Tibial nerve (tissue), 4 donors: ENCODE results near the gene ITGA2. TPM values are rescaled to one million over a fixed set of nuclear protein-coding genes. Genes with fewer than 3 reads are reported as not detected.

Experiments
- DNase-seq, 2 donors: peaks; one replicate each; pipeline ENCODE4 v3.0.0-alpha.2; 2019; ENCODE audit warnings: low spot score in 2 of 2
- H3K27ac ChIP-seq, 4 donors: fragments of 200-600 bp; sonication (generic) in 3 of 4; one replicate each; pipeline ENCODE4 v1.5.1; 2017 to 2019; ENCODE audit warnings: mild to moderate bottlenecking in 1 of 4
- H3K27me3 ChIP-seq, 2 donors: fragments of 200-600 bp; sonication (generic) in 1 of 2; one replicate each; pipeline versions ENCODE4 v1.5.1 to v1.6.0; 2017 to 2019
- H3K36me3 ChIP-seq, 3 donors: fragments of 200-600 bp; sonication (generic); one replicate each; pipeline ENCODE4 v1.5.1; 2018 to 2019
- H3K4me1 ChIP-seq, 4 donors: fragments of 200-600 bp; sonication (generic) in 3 of 4; one replicate each; pipeline ENCODE4 v1.5.1; 2017 to 2019
- H3K4me3 ChIP-seq, 4 donors: fragments of 200-600 bp; sonication (generic) in 3 of 4; one replicate each; pipeline ENCODE4 v1.5.1; 2017 to 2019; ENCODE audit warnings: mild to moderate bottlenecking in 1 of 4, moderate library complexity in 1 of 4
- H3K9me3 ChIP-seq, 4 donors: fragments of 200-600 bp; sonication (generic) in 3 of 4; one replicate each; pipeline ENCODE4 v1.5.1; 2017 to 2019
- CTCF ChIP-seq, 5 experiments: fragments of 200-600 bp in 3 of 5; fragments of 450-650 bp in 2 of 5; sonication (generic) in 3 of 5; IDR thresholded peaks; one replicate each; pipeline ENCODE4 v1.5.1; 2016 to 2019; ENCODE audit warnings: antibody characterized with exemption in 5 of 5, mild to moderate bottlenecking in 3 of 5, moderate library complexity in 2 of 5
- EP300 ChIP-seq, 2 donors: sonication (generic); formaldehyde crosslinking; IDR thresholded peaks; one replicate each; pipeline ENCODE4 v1.6.1; 2017; ENCODE audit warnings: antibody characterized with exemption in 2 of 2, mild to moderate bottlenecking in 1 of 2
- POLR2A ChIP-seq, 2 donors: fragments of 450-650 bp; IDR thresholded peaks; one replicate each; pipeline ENCODE4 v1.6.1; 2017; ENCODE audit warnings: antibody characterized with exemption in 2 of 2, mild to moderate bottlenecking in 2 of 2, moderate library complexity in 2 of 2
- WGBS, 2 donors: methylation state at CpG; one replicate each; pipeline ENCODE4 v1.1.5; 2018; 5-methylcytosine and 5-hydroxymethylcytosine counted together
- total RNA-seq, 4 donors: library from RNA; depleted of rRNA; stranded (reverse); fragments of >200 nt; gene quantifications; one replicate each; pipeline ENCODE4 v1.1.0, GENCODE V29; 2016

ITGA2 gene
- total RNA-seq, 4 donors from 2014 or later: 3.7 to 6.1 (median 5.4) TPM

GRCh38 chr5:53112909-53113308, 123.8 kb downstream of the ITGA2 start:
- 92 to 93% methylated on average over 3 of the region's 3 CpGs for WGBS, 2 donors
- TF ChIP-seq EP300 (IDR thresholded peaks at IDR 0.05) (no peak), CTCF (IDR thresholded peaks at IDR 0.05) (no peak), POLR2A (IDR thresholded peaks at IDR 0.05) (no peak)
- no peak overlapping the region for H3K4me3 ChIP-seq
- H3K27me3 ChIP-seq: no peaks in the 10 kb centered on the region
- no peaks in the 10 kb centered on the region for H3K36me3 ChIP-seq
- DNase-seq: no peak
- no peak overlapping the region for H3K27ac ChIP-seq
- no peaks in the 10 kb centered on the region for H3K9me3 ChIP-seq
- H3K4me1 ChIP-seq: peaks cover 0 to 20% (median 3%) of the 10 kb centered on the region in 4 donors

DNA sequence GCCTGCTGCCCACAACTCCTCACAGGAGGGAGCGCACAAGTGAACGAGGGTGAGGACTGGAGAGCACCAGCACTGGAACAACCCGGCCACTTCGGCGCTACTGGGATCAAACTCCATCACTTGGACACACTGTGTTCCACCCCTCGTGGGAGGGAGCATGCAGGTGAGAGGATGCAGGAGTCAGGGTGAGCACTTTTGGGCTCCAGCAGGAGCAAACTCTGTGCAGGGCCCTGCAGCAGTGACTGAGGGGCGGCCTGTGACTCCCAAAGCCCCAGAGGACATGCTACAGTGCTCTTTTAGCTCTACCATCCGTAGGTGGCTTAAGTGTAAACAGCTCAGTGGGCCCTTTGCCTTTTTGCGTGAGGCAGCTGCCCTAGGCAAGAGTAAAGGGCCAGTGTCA, 124.8 kb downstream of the ITGA2 start:
- H3K36me3 ChIP-seq: no peaks in the 10 kb centered on the region
- no peaks in the 10 kb centered on the region for H3K9me3 ChIP-seq
- TF ChIP-seq EP300 (IDR thresholded peaks at IDR 0.05) (no peak), POLR2A (IDR thresholded peaks at IDR 0.05) (no peak), CTCF (IDR thresholded peaks at IDR 0.05) (no peak)
- H3K27ac ChIP-seq: no peak overlapping the region
- H3K4me1 ChIP-seq: peaks cover 0 to 12% (median 0%) of the 10 kb centered on the region in 4 donors
- no peak overlapping the region for H3K4me3 ChIP-seq
- H3K27me3 ChIP-seq: no peaks in the 10 kb centered on the region
- 79 to 83% methylated on average over 8 to 9 of the region's 9 CpGs for WGBS, 2 donors
- DNase-seq: no peak

- H3K27me3 ChIP-seq: no peaks in the 10 kb centered on the region
- TF ChIP-seq CTCF (IDR thresholded peaks at IDR 0.05) (no peak), EP300 (IDR thresholded peaks at IDR 0.05) (no peak), POLR2A (IDR thresholded peaks at IDR 0.05) (no peak)
- no peak overlapping the region for H3K27ac ChIP-seq
- no peak for DNase-seq
- no peaks in the 10 kb centered on the region for H3K36me3 ChIP-seq
- H3K4me1 ChIP-seq: peaks cover 0 to 11% (median 0%) of the 10 kb centered on the region in 4 donors
- no peaks in the 10 kb centered on the region for H3K9me3 ChIP-seq
- no peak overlapping the region for H3K4me3 ChIP-seq
These were observed 125.8 kb downstream of the ITGA2 start for GRCh38 chr5:53114988-53115387.

- DNase-seq: no peak
- TF ChIP-seq POLR2A (IDR thresholded peaks at IDR 0.05): no peak
- TF ChIP-seq CTCF (IDR thresholded peaks at IDR 0.05): no peak
- no peak for TF ChIP-seq EP300 (IDR thresholded peaks at IDR 0.05)
- no peak overlapping the region for H3K4me3 ChIP-seq
These were observed 127.4 kb downstream of the ITGA2 start for GRCh38 chr5:53116597-53116996.

DNA sequence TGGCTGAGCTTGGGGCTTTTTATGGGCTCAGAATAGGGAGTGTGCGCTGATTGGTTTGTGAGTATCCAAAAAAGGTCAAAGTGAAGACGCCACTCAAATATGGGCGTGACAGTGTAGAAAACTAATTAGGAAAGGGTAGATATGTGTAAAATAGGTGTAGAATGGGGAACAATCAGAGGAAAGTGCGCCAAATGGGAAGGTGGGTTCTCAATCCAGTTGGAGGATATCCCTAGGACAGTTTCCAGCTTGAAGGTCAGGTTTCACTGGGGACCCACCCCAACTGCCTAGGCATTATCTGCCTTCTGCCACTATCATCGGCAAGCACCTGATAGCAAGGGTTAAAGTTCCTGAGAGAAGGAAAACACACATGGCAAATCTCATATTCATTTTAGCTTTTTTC, 129.7 kb downstream of the ITGA2 start:
- H3K9me3 ChIP-seq: no peaks in the 10 kb centered on the region
- H3K4me1 ChIP-seq: no peaks in the 10 kb centered on the region
- H3K36me3 ChIP-seq: no peaks in the 10 kb centered on the region
- DNase-seq: no peak
- no peak overlapping the region for H3K27ac ChIP-seq
- H3K4me3 ChIP-seq: no peak overlapping the region
- 80 to 84% methylated on average over 5 of the region's 5 CpGs for WGBS, 2 donors
- no peak for TF ChIP-seq CTCF (IDR thresholded peaks at IDR 0.05)
- TF ChIP-seq EP300 (IDR thresholded peaks at IDR 0.05): no peak
- TF ChIP-seq POLR2A (IDR thresholded peaks at IDR 0.05): no peak
- H3K27me3 ChIP-seq: no peaks in the 10 kb centered on the region

More at GRCh38 chr5:53116597-53116996, 127.4 kb downstream of the ITGA2 start:
- H3K4me1 ChIP-seq: no peaks in the 10 kb centered on the region
- no peaks in the 10 kb centered on the region for H3K36me3 ChIP-seq
- H3K9me3 ChIP-seq: no peaks in the 10 kb centered on the region
- no peaks in the 10 kb centered on the region for H3K27me3 ChIP-seq
- no peak overlapping the region for H3K27ac ChIP-seq
- 61 to 64% methylated on average over 1 of the region's 1 CpG for WGBS, 2 donors
